DND-41 (cell line): Measurements from ENCODE around the gene BAG3.

ENCODE experiments used
- ATAC-seq: fragments of 200-7000 bp; cut with Tn5 transposase; 3 replicates; pipeline ENCODE4 v1.9.1; 2021; ENCODE audit warnings: low read depth; ENCODE audit not compliant: insufficient read depth
- DNase-seq: peaks from one replicate; pipeline ENCODE4 v3.0.0-alpha.2; 2020
- H2AFZ ChIP-seq: 2 replicates; pipeline ENCODE4 v1.6.0; 2012; ENCODE audit warnings: low read depth, low read length
- H3K27ac ChIP-seq: 2 replicates; pipeline ENCODE4 v1.5.1; 2012; ENCODE audit warnings: low read length, inconsistent platforms
- H3K27me3 ChIP-seq: fragments of 200-600 bp; sonication (generic); 2 replicates; pipeline ENCODE4 v1.6.0; 2012; ENCODE audit warnings: low read length, mild to moderate bottlenecking, inconsistent platforms; ENCODE audit not compliant: insufficient read depth, poor library complexity
- H3K36me3 ChIP-seq: 2 replicates; pipeline ENCODE4 v1.5.1; 2012; ENCODE audit warnings: low read length, inconsistent platforms; ENCODE audit not compliant: insufficient read depth
- H3K4me1 ChIP-seq: 2 replicates; pipeline ENCODE4 v1.5.1; 2012; ENCODE audit warnings: mild to moderate bottlenecking, low read length; ENCODE audit not compliant: insufficient read depth
- H3K4me2 ChIP-seq: 2 replicates; pipeline ENCODE4 v1.6.0; 2012; ENCODE audit warnings: mild to moderate bottlenecking, moderate library complexity, low read length, inconsistent platforms; ENCODE audit not compliant: insufficient read depth
- H3K4me3 ChIP-seq, 2 experiments: fragments of 200-600 bp in 1 of 2; shearing (Covaris generic) in 1 of 2; 2 replicates each; pipeline ENCODE4 v1.5.1; 2012 to 2016; ENCODE audit warnings: inconsistent platforms in 2 of 2, low read length in 2 of 2, mild to moderate bottlenecking in 2 of 2, low read depth in 1 of 2, moderate library complexity in 1 of 2
- H3K79me2 ChIP-seq: 2 replicates; pipeline ENCODE4 v1.6.0; 2012; ENCODE audit warnings: low read length, inconsistent platforms; ENCODE audit not compliant: insufficient read depth
- H3K9ac ChIP-seq: 2 replicates; pipeline ENCODE4 v1.6.0; 2012; ENCODE audit warnings: low read depth, mild to moderate bottlenecking, inconsistent platforms, low read length, moderate library complexity
- H3K9me3 ChIP-seq: 2 replicates; pipeline ENCODE4 v1.5.1; 2012; ENCODE audit warnings: low read length, moderate library complexity, mild to moderate bottlenecking, inconsistent platforms; ENCODE audit not compliant: insufficient read depth, severe bottlenecking
- H4K20me1 ChIP-seq: 2 replicates; pipeline ENCODE4 v1.6.0; 2012; ENCODE audit warnings: low read length; ENCODE audit not compliant: insufficient read depth
- EZH2 ChIP-seq: IDR thresholded peaks from 3 replicates; pipeline ENCODE4 v1.6.1; 2012; ENCODE audit warnings: borderline replicate concordance, low read depth, mild to moderate bottlenecking, moderate library complexity, low read length, inconsistent platforms; ENCODE audit not compliant: severe bottlenecking
- TF ChIP-seq, protein P1 (sequence below): IDR thresholded peaks from 2 replicates; pipeline ENCODE4 v1.5.1; 2012; ENCODE audit warnings: borderline replicate concordance, low read length, moderate library complexity, mild to moderate bottlenecking; ENCODE audit not compliant: poor library complexity, severe bottlenecking; ENCODE audit errors: extremely low read depth

Gene BAG3

DNA sequence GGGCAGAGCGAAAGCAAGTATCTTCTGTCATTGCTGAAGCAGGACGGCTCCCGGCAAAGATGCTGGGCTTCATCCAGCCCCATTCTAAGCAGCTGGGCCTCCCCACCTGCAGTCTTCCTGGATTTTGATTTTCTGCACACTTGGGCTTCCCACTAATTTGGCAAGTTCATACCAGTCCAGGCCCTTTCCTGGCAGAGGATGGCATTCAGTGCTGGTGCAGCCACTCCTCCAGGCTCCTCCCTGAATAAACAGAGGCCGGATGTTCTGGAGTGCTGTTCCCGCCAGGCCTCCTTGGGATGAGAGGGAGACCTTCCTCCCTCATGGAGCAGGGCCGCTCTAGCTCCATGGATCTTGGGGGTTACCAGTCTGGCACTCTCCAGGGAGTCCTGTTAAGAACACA lies 3.4 kb downstream of the BAG3 start:
- ATAC-seq, result no peak
- Histone ChIP-seq H3K27me3 (peaks cover 22% of the 10 kb centered on the region), H3K36me3 (no peaks in the 10 kb centered on the region), H3K4me3 (no peak overlapping the region), H3K4me2 (no peak overlapping the region), H2AFZ (no peak overlapping the region), H4K20me1 (no peaks in the 10 kb centered on the region; the same call in 1 of the 2 replicates), H3K4me1 (peaks cover 33% of the 10 kb centered on the region), H3K9ac (no peak overlapping the region), H3K27ac (no peak overlapping the region), H3K79me2 (no peaks in the 10 kb centered on the region), H3K9me3 (no peaks in the 10 kb centered on the region)
- DNase-seq, result no peak
- TF ChIP-seq, protein P1, sequence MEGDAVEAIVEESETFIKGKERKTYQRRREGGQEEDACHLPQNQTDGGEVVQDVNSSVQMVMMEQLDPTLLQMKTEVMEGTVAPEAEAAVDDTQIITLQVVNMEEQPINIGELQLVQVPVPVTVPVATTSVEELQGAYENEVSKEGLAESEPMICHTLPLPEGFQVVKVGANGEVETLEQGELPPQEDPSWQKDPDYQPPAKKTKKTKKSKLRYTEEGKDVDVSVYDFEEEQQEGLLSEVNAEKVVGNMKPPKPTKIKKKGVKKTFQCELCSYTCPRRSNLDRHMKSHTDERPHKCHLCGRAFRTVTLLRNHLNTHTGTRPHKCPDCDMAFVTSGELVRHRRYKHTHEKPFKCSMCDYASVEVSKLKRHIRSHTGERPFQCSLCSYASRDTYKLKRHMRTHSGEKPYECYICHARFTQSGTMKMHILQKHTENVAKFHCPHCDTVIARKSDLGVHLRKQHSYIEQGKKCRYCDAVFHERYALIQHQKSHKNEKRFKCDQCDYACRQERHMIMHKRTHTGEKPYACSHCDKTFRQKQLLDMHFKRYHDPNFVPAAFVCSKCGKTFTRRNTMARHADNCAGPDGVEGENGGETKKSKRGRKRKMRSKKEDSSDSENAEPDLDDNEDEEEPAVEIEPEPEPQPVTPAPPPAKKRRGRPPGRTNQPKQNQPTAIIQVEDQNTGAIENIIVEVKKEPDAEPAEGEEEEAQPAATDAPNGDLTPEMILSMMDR, result no peak
- no peak for TF ChIP-seq EZH2

DNA sequence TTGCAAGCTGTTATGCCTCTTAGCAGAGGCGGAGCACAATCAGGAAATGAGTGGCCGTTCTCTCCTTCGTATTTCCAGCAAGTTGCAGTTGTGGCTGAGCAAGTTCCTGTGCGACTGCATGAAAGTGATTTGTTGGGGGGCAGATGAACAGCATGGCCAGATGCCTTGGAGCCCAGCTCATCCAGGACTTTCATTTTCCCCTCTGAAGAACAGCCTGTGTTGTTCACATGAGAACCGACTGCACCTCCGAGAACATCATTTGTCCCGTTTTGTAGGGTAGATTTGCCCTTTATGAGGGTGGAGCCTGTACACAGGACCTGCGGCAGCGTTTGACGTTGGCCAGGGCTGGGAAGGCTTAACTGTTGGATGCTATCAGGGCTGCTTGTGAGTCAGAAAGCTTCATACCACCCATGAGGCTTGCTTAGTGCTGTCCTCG lies 4.4 kb downstream of the BAG3 start:
- H3K9me3 ChIP-seq, result no peaks in the 10 kb centered on the region
- no peak overlapping the region for H3K4me3 ChIP-seq
- H3K36me3 ChIP-seq, result no peaks in the 10 kb centered on the region
- no peaks in the 10 kb centered on the region; the same call in 1 of the 2 replicates for H4K20me1 ChIP-seq
- H3K27me3 ChIP-seq, result peaks cover 17% of the 10 kb centered on the region
- no peak overlapping the region for H2AFZ ChIP-seq
- no peak overlapping the region for H3K27ac ChIP-seq
- no peaks in the 10 kb centered on the region for H3K79me2 ChIP-seq
- no peak overlapping the region for H3K4me2 ChIP-seq
- peaks cover 25% of the 10 kb centered on the region for H3K4me1 ChIP-seq
- no peak for DNase-seq
- H3K9ac ChIP-seq, result no peak overlapping the region
- no peak for ATAC-seq
- no peak for TF ChIP-seq EZH2
- TF ChIP-seq, protein P1, result no peak

DNA sequence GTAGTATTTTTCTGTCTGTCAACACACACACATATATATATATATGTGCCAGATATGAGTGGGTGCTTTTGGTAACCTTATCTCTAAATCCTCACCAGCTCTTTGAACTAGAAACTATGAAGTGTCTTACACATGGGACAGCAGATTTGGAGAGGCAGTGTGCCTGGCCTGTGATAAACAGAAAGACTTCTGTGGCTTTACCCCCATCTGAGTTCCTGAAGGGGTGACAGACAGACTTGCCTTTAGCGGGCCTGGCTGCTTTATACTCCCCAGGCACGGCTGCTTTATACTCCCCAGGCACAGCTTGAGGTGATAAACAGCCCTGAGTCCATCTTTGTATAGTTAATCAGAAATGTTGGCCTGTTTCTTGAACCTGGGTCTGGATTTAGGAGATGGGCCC lies 5.6 kb downstream of the BAG3 start:
- no peak for TF ChIP-seq EZH2
- TF ChIP-seq, protein P1, result no peak
- no peak overlapping the region for H3K27ac ChIP-seq

DNA sequence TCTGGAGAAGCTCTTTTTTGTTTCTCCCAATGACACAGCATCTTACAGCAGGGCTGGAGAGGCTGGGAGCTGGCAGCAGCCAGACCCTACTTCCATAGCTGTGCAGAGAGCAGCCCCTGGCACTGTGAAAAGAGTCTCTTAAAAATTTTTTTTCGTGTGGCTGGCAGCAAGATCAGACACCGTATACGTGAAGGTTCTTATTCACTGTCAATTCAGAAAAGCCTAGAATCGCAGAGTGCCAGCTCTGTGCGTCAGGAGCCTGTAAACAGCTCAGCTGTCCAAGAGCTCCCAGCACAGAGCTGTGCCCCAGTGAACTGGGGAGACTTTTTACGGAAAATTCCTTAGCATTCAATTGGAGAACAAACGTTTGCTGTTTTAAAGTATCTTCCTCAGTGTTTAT lies 6.5 kb downstream of the BAG3 start:
- Histone ChIP-seq H3K9me3 (no peaks in the 10 kb centered on the region), H3K4me2 (no peak overlapping the region), H2AFZ (no peak overlapping the region), H3K4me1 (peaks cover 6% of the 10 kb centered on the region; the same call in 1 of the 2 replicates), H3K9ac (no peak overlapping the region), H4K20me1 (no peaks in the 10 kb centered on the region; the same call in 1 of the 2 replicates), H3K4me3 (no peak overlapping the region), H3K27me3 (no peaks in the 10 kb centered on the region), H3K79me2 (no peaks in the 10 kb centered on the region), H3K36me3 (no peaks in the 10 kb centered on the region), H3K27ac (no peak overlapping the region)
- DNase-seq (no peak), ATAC-seq (no peak)
- TF ChIP-seq, protein P1, result no peak
- TF ChIP-seq EZH2, result no peak

More for the DNA sequence above, 5.6 kb downstream of the BAG3 start:
- Histone ChIP-seq H4K20me1 (no peaks in the 10 kb centered on the region; the same call in 1 of the 2 replicates), H3K79me2 (no peaks in the 10 kb centered on the region), H3K9ac (no peak overlapping the region), H3K27me3 (peaks cover 5% of the 10 kb centered on the region), H2AFZ (no peak overlapping the region), H3K4me2 (no peak overlapping the region), H3K36me3 (no peaks in the 10 kb centered on the region), H3K4me3 (no peak overlapping the region), H3K9me3 (no peaks in the 10 kb centered on the region), H3K4me1 (peaks cover 15% of the 10 kb centered on the region)
- DNase-seq (no peak), ATAC-seq (no peak)
